IMR-90 (cell line): ENCODE measurements around the gene MAP3K3. TPM values are rescaled to one million over a fixed set of nuclear protein-coding genes. Genes with fewer than 3 reads are reported as not detected.

ENCODE experiments used
- ATAC-seq: fragments of 200-7000 bp; cut with Tn5 transposase; 2 replicates; pipeline ENCODE4 v1.9.1; 2020; ENCODE audit warnings: low read depth, mild to moderate bottlenecking, moderate library complexity
- BruUV-seq: library from RNA; stranded (reverse); fragments of 400-500 nt; replicated peaks from 2 replicates; lab custom pipeline; 2021; lab: Mats Ljungman, UMichigan
- CTCF ChIA-PET: fragments of 300-600 bp; formaldehyde crosslinking; extraction: SDS; loops from one replicate; lab custom pipeline; 2021; ENCODE audit warnings: antibody characterized with exemption; lab: Yijun Ruan, JAX
- POLR2A ChIA-PET: fragments of 300-600 bp; sonication (Branson Sonifier 250); formaldehyde crosslinking; loops from one replicate; lab custom pipeline; 2022; ENCODE audit warnings: antibody characterized with exemption; ENCODE audit not compliant: unreplicated experiment; lab: Charles Lee
- DNase-seq: peaks from one replicate; pipeline ENCODE4 v3.0.0; 2013
- H2AFZ ChIP-seq: replicated peaks from 2 replicates; pipeline ENCODE3; 2013; ENCODE audit warnings: low read length, mild to moderate bottlenecking; ENCODE audit not compliant: poor library complexity
- H2AK5ac ChIP-seq: 2 replicates; pipeline ENCODE4 v1.6.1; 2013; ENCODE audit warnings: low read depth, low read length, inconsistent platforms
- H2AK9ac ChIP-seq: replicated peaks from 2 replicates; pipeline ENCODE3; 2013; ENCODE audit warnings: mild to moderate bottlenecking, low read depth, low read length, moderate library complexity; ENCODE audit not compliant: poor library complexity
- H2BK120ac ChIP-seq: 2 replicates; pipeline ENCODE4 v1.6.1; 2013; ENCODE audit warnings: low read depth, low read length, inconsistent platforms
- H2BK15ac ChIP-seq: 3 replicates; pipeline ENCODE4 v1.6.1; 2013; ENCODE audit warnings: low read depth, low read length, inconsistent platforms
- H2BK20ac ChIP-seq: 2 replicates; pipeline ENCODE4 v1.6.1; 2013; ENCODE audit warnings: low read depth, mild to moderate bottlenecking, inconsistent platforms, low read length, moderate library complexity
- H2BK5ac ChIP-seq: 2 replicates; pipeline ENCODE4 v1.6.1; 2013; ENCODE audit warnings: mild to moderate bottlenecking, low read depth, low read length, inconsistent platforms; ENCODE audit not compliant: poor library complexity, severe bottlenecking
- H3K14ac ChIP-seq: replicated peaks from 2 replicates; pipeline ENCODE4 v1.6.1; 2013; ENCODE audit warnings: low read depth, low read length, inconsistent platforms
- H3K18ac ChIP-seq: 2 replicates; pipeline ENCODE4 v1.6.1; 2013; ENCODE audit warnings: low read depth, low read length, control low read depth
- H3K23ac ChIP-seq: 2 replicates; pipeline ENCODE4 v1.6.1; 2013; ENCODE audit warnings: low read depth, low read length, inconsistent platforms
- H3K27ac ChIP-seq: 2 replicates; pipeline ENCODE4 v1.5.1; 2013; ENCODE audit warnings: mild to moderate bottlenecking, control low read depth, low read length; ENCODE audit not compliant: insufficient read depth
- H3K27me3 ChIP-seq: 2 replicates; pipeline ENCODE4 v1.6.1; 2013; ENCODE audit warnings: low read length; ENCODE audit not compliant: control insufficient read depth, insufficient read depth
- H3K36me3 ChIP-seq: 2 replicates; pipeline ENCODE4 v1.6.1; 2013; ENCODE audit warnings: low read length, mixed read lengths; ENCODE audit not compliant: control insufficient read depth, insufficient read depth
- H3K4ac ChIP-seq: 2 replicates; pipeline ENCODE4 v1.6.1; 2013; ENCODE audit warnings: low read depth, low read length, inconsistent platforms
- H3K4me1 ChIP-seq: 2 replicates; pipeline ENCODE4 v1.6.1; 2013; ENCODE audit warnings: low read length, mixed read lengths; ENCODE audit not compliant: control insufficient read depth, insufficient read depth
- H3K4me2 ChIP-seq: 2 replicates; pipeline ENCODE4 v1.6.1; 2013; ENCODE audit warnings: low read depth, mild to moderate bottlenecking, control low read depth, low read length, moderate library complexity
- H3K4me3 ChIP-seq: 2 replicates; pipeline ENCODE4 v1.5.1; 2013; ENCODE audit warnings: low read depth, mild to moderate bottlenecking, control low read depth, low read length, moderate library complexity; ENCODE audit not compliant: insufficient read depth
- H3K56ac ChIP-seq: 2 replicates; pipeline ENCODE4 v1.6.1; 2013; ENCODE audit warnings: low read length, inconsistent platforms; ENCODE audit not compliant: insufficient read depth; ENCODE audit errors: extremely low read depth
- H3K79me1 ChIP-seq, 2 experiments: 2 replicates each; pipeline ENCODE4 v1.6.1; 2013; ENCODE audit warnings: low read length in 2 of 2, inconsistent platforms in 1 of 2, low read depth in 1 of 2
- H3K9ac ChIP-seq: 2 replicates; pipeline ENCODE4 v1.6.1; 2013; ENCODE audit warnings: low read depth, low read length, control low read depth
- H3K9me1 ChIP-seq: 2 replicates; pipeline ENCODE4 v1.6.1; 2013; ENCODE audit warnings: low read length, inconsistent platforms; ENCODE audit not compliant: insufficient read depth
- H3K9me3 ChIP-seq: 2 replicates; pipeline ENCODE4 v1.6.1; 2013; ENCODE audit warnings: low read length; ENCODE audit not compliant: control insufficient read depth, insufficient read depth
- H4K20me1 ChIP-seq: 2 replicates; pipeline ENCODE4 v1.6.1; 2013; ENCODE audit warnings: low read length, inconsistent platforms; ENCODE audit not compliant: insufficient read depth
- H4K5ac ChIP-seq: 2 replicates; pipeline ENCODE4 v1.6.1; 2013; ENCODE audit warnings: mild to moderate bottlenecking, low read depth, low read length, control low read depth
- H4K8ac ChIP-seq, 2 experiments: 2 replicates each; pipeline ENCODE4 v1.6.1; 2013; ENCODE audit warnings: low read depth in 2 of 2, low read length in 2 of 2, control low read depth in 1 of 2, inconsistent platforms in 1 of 2
- H4K91ac ChIP-seq: 2 replicates; pipeline ENCODE4 v1.6.1; 2013; ENCODE audit warnings: low read depth, low read length, inconsistent platforms; ENCODE audit not compliant: insufficient read depth
- BHLHE40 ChIP-seq: fragments of 150-350 bp; IDR thresholded peaks from 2 replicates; pipeline ENCODE4 v1.6.1; 2016; ENCODE audit warnings: mild to moderate bottlenecking, low read depth, low read length
- CEBPB ChIP-seq: IDR thresholded peaks from 2 replicates; pipeline ENCODE4 v1.6.1; 2012; ENCODE audit warnings: low read depth, low read length, improper control_type of control experiment
- CHD1 ChIP-seq: IDR thresholded peaks from 2 replicates; pipeline ENCODE4 v1.6.1; 2012; ENCODE audit warnings: low read depth, low read length, improper control_type of control experiment
- MAFK ChIP-seq: IDR thresholded peaks from 2 replicates; pipeline ENCODE4 v1.6.1; 2012; ENCODE audit warnings: low read depth, low read length, improper control_type of control experiment
- MXI1 ChIP-seq: IDR thresholded peaks from 2 replicates; pipeline ENCODE4 v1.6.1; 2012; ENCODE audit warnings: low read depth, mild to moderate bottlenecking, low read length, moderate library complexity, borderline replicate concordance
- NFE2L2 ChIP-seq: fragments of 150-350 bp; IDR thresholded peaks from 2 replicates; pipeline ENCODE4 v1.6.1; 2016; ENCODE audit warnings: low read depth, mild to moderate bottlenecking, low read length
- RAD21 ChIP-seq: IDR thresholded peaks from 2 replicates; pipeline ENCODE4 v1.6.1; 2012; ENCODE audit warnings: low read length, improper control_type of control experiment
- RFX5 ChIP-seq: IDR thresholded peaks from 2 replicates; pipeline ENCODE4 v1.8.0; 2012; ENCODE audit warnings: low read depth, mild to moderate bottlenecking, low read length, moderate library complexity
- WGBS, 2 experiments: methylation state at CpG; one replicate each; pipeline versions ENCODE4 v1.1.5 to v1.1.7; 2013; ENCODE audit warnings: missing lambda C conversion rate in 2 of 2; ENCODE audit not compliant: insufficient read length in 1 of 2; ENCODE audit errors: extremely low coverage in 2 of 2; 5-methylcytosine and 5-hydroxymethylcytosine counted together
- dilution Hi-C: fragments of 300-500 bp; cut with HindIII; formaldehyde crosslinking; loops from one replicate; pipeline ENCODE4 v1.14.3; 2018; ENCODE audit warnings: low sequenced_read_pairs; ENCODE audit not compliant: unreplicated experiment
- in situ Hi-C: fragments of 300-500 bp; cut with MboI; formaldehyde crosslinking; loops from 3 replicates; pipeline ENCODE4 v1.14.3; 2019; ENCODE audit warnings: low sequenced_read_pairs, inconsistent platforms, mixed read lengths
- intact Hi-C: fragments of 100-400 bp; cut with micrococcal nuclease; formaldehyde crosslinking; loops from 2 replicates; pipeline ENCODE4 v1.10.0; 2022
- polyA plus RNA-seq, 3 experiments: library from polyadenylated mRNA; depleted of rRNA; stranded (reverse); fragments of >200 nt; gene quantifications; 2 replicates each; pipeline ENCODE4 v1.2.3, GENCODE V29; 2012; ENCODE audit warnings: low replicate concordance in 1 of 3
- total RNA-seq: library from RNA; depleted of rRNA; stranded (reverse); fragments of >200 nt; gene quantifications from 2 replicates; pipeline ENCODE4 v1.2.3, GENCODE V29; 2012
- TF ChIP-seq, protein P1 (sequence below): conservative IDR thresholded peaks from 2 replicates; pipeline ENCODE4 v1.5.1; 2012; ENCODE audit warnings: mild to moderate bottlenecking, low read depth, low read length, improper control_type of control experiment
- TF ChIP-seq, protein P2 (sequence below): fragments of 150-350 bp; IDR thresholded peaks from 2 replicates; pipeline ENCODE4 v1.6.1; 2016; ENCODE audit warnings: low read depth, mild to moderate bottlenecking, low read length, moderate library complexity, borderline replicate concordance

Gene MAP3K3
- total and polyA plus RNA-seq, 2 of the 4 experiments (the other 2 are of a cell fraction): 19.1 to 25.6 TPM

DNA sequence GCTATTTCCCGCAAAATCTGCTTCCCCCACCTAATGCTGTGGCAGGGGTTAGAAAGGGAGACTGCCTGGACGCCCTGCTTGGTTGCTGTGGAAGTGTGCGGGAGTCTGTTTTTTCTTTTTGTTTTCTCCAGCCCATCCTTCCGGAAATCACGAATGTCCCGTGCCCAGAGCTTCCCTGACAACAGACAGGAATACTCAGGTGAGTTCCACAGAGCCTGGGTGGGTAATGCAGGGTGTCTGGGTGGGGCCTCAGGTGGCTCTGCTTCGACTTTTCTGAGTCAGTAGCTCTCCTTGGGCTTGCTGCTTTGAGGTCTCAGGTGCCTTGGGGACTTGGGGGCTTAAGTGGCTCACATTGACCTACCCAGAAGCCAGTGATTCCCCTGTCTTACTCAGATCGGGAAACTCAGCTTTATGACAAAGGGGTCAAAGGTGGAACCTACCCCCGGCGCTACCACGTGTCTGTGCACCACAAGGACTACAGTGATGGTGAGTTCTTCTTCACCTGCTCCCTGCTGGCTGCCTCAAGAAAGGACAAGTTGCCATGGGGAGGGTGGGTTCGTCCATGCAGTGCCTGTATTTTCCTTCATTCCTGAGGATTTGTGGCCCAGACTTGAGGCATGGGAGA lies 66.3 kb downstream of the MAP3K3 start:
- dilution Hi-C loops (no loop called here), intact Hi-C loops (loop anchor here (10.0 kb wide), 1 partner anchor 46 kb away; no protein-coding TSS in a partner anchor), in situ Hi-C loops (no loop called here)
- no peak for TF ChIP-seq MXI1
- TF ChIP-seq, protein P1, sequence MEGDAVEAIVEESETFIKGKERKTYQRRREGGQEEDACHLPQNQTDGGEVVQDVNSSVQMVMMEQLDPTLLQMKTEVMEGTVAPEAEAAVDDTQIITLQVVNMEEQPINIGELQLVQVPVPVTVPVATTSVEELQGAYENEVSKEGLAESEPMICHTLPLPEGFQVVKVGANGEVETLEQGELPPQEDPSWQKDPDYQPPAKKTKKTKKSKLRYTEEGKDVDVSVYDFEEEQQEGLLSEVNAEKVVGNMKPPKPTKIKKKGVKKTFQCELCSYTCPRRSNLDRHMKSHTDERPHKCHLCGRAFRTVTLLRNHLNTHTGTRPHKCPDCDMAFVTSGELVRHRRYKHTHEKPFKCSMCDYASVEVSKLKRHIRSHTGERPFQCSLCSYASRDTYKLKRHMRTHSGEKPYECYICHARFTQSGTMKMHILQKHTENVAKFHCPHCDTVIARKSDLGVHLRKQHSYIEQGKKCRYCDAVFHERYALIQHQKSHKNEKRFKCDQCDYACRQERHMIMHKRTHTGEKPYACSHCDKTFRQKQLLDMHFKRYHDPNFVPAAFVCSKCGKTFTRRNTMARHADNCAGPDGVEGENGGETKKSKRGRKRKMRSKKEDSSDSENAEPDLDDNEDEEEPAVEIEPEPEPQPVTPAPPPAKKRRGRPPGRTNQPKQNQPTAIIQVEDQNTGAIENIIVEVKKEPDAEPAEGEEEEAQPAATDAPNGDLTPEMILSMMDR: no peak
- TF ChIP-seq RFX5: no peak
- no peak for TF ChIP-seq CEBPB
- TF ChIP-seq RAD21: no peak
- TF ChIP-seq CHD1: no peak
- TF ChIP-seq, protein P2, sequence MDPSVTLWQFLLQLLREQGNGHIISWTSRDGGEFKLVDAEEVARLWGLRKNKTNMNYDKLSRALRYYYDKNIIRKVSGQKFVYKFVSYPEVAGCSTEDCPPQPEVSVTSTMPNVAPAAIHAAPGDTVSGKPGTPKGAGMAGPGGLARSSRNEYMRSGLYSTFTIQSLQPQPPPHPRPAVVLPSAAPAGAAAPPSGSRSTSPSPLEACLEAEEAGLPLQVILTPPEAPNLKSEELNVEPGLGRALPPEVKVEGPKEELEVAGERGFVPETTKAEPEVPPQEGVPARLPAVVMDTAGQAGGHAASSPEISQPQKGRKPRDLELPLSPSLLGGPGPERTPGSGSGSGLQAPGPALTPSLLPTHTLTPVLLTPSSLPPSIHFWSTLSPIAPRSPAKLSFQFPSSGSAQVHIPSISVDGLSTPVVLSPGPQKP: no peak
- TF ChIP-seq MAFK: no peak
- TF ChIP-seq NFE2L2: no peak
- no peak for TF ChIP-seq BHLHE40
- Histone ChIP-seq H3K9ac (no peak overlapping the region), H2AFZ (no peak overlapping the region), H3K4me3 (no peak overlapping the region), H4K5ac (no peak overlapping the region), H4K20me1 (no peaks in the 10 kb centered on the region; the same call in 1 of the 2 replicates), H3K9me3 (no peaks in the 10 kb centered on the region), H3K4ac (no peak overlapping the region), H2BK120ac (no peak overlapping the region), H3K18ac (no peak overlapping the region), H3K23ac (no peak overlapping the region), H3K4me1 (no peaks in the 10 kb centered on the region), H4K8ac (no peak overlapping the region), H2BK15ac (no peak overlapping the region), H3K14ac (no peak overlapping the region), H3K27me3 (no peaks in the 10 kb centered on the region), H3K79me1 (no peaks in the 10 kb centered on the region; a peak in 1 of 4 replicates), H3K4me2 (no peak overlapping the region), H4K91ac (no peak overlapping the region), H3K27ac (no peak overlapping the region), H2BK5ac (no peak overlapping the region), H2AK9ac (no peak overlapping the region), H3K9me1 (peaks cover 6% of the 10 kb centered on the region; the same call in 1 of the 2 replicates), H3K36me3 (peaks cover 46% of the 10 kb centered on the region), H2BK20ac (no peak overlapping the region), H2AK5ac (no peak overlapping the region), H3K56ac (no peak overlapping the region)
- no TSS peak for BruUV-seq
- ATAC-seq (no peak), DNase-seq (no peak)
- ChIA-PET CTCF (no interaction called here), POLR2A (no interaction called here)
- 80% methylated on average over 1 of the region's 12 CpGs; no CpG with 5 or more reads in 1 of the 2 experiments for WGBS, 2 experiments
